H1 (cell line): ENCODE data around the gene IWS1. TPM values are rescaled to one million over a fixed set of nuclear protein-coding genes. Genes with fewer than 3 reads are reported as not detected.
A peak's percentile ranks its signal among the peaks of the same experiment; 100 is the strongest.

Source experiments
- CTCF ChIA-PET: fragments of 300-600 bp; sonication (Branson Sonifier 250); formaldehyde crosslinking; loops from one replicate; lab custom pipeline; 2021; ENCODE audit not compliant: partially characterized antibody; lab: Charles Lee
- POLR2A ChIA-PET: fragments of 300-600 bp; sonication (Branson Sonifier 250); formaldehyde crosslinking; loops from one replicate; lab custom pipeline; 2021; ENCODE audit warnings: inconsistent platforms; ENCODE audit not compliant: partially characterized antibody; lab: Charles Lee
- DNase-seq, 2 experiments: peaks; one replicate each; pipeline versions ENCODE4 v3.0.0 to v3.0.0-alpha.2; 2010 to 2022; ENCODE audit warnings: low spot score in 2 of 2, low read depth in 1 of 2, mixed read lengths in 1 of 2
- FAIRE-seq: peaks from 2 replicates; lab custom pipeline; 2011; peaks lifted over from hg19 to GRCh38; lab: Jason Lieb, UNC
- H2AFZ ChIP-seq: 2 replicates; pipeline ENCODE4 v1.8.1; 2012; ENCODE audit warnings: low read length, inconsistent platforms
- H2AK5ac ChIP-seq: 2 replicates; pipeline ENCODE4 v1.6.1; 2013; ENCODE audit warnings: low read depth, low read length
- H2BK120ac ChIP-seq: replicated peaks from 2 replicates; pipeline ENCODE3; 2013; ENCODE audit warnings: low read depth, low read length, inconsistent platforms
- H2BK12ac ChIP-seq: 2 replicates; pipeline ENCODE4 v1.6.1; 2013; ENCODE audit warnings: low read depth, low read length
- H2BK15ac ChIP-seq: 2 replicates; pipeline ENCODE4 v1.6.1; 2013; ENCODE audit warnings: low read length
- H2BK20ac ChIP-seq: 2 replicates; pipeline ENCODE4 v1.6.1; 2013; ENCODE audit warnings: low read length
- H2BK5ac ChIP-seq: 2 replicates; pipeline ENCODE4 v1.6.1; 2013; ENCODE audit warnings: low read depth, low read length
- H3K14ac ChIP-seq: 2 replicates; pipeline ENCODE4 v1.6.1; 2013; ENCODE audit warnings: inconsistent platforms; ENCODE audit not compliant: insufficient read length
- H3K18ac ChIP-seq: 2 replicates; pipeline ENCODE4 v1.6.1; 2013; ENCODE audit warnings: low read length; ENCODE audit errors: extremely low read depth
- H3K23ac ChIP-seq: 2 replicates; pipeline ENCODE4 v1.6.1; 2013; ENCODE audit warnings: inconsistent platforms; ENCODE audit not compliant: insufficient read length
- H3K23me2 ChIP-seq: 2 replicates; pipeline ENCODE4 v1.6.1; 2013; ENCODE audit warnings: low read depth, low read length
- H3K27ac ChIP-seq: 2 replicates; pipeline ENCODE4 v1.6.1; 2011; ENCODE audit warnings: low read depth, low read length, inconsistent platforms
- H3K27me3 ChIP-seq, 4 experiments: replicated peaks in 1 of 4; 1 replicate in 1 of 4; 2 replicates in 3 of 4; pipeline versions ENCODE4 v1.6.1 to v1.8.1; 2011 to 2013; ENCODE audit warnings: low read length in 3 of 4, mild to moderate bottlenecking in 3 of 4, inconsistent platforms in 2 of 4, mixed read lengths in 2 of 4, moderate library complexity in 1 of 4; ENCODE audit not compliant: control insufficient read depth in 3 of 4, insufficient read depth in 3 of 4; ENCODE audit errors: extremely low read depth in 1 of 4
- H3K36me3 ChIP-seq, 4 experiments: 2 replicates each; pipeline versions ENCODE4 v1.6.1 to v1.8.1; 2011 to 2013; ENCODE audit warnings: mild to moderate bottlenecking in 4 of 4, low read length in 3 of 4, moderate library complexity in 2 of 4, control low read depth in 1 of 4, inconsistent platforms in 1 of 4; ENCODE audit not compliant: insufficient read depth in 4 of 4, control insufficient read depth in 2 of 4
- H3K4ac ChIP-seq: replicated peaks from 2 replicates; pipeline ENCODE3; 2013; ENCODE audit warnings: low read length, low read depth, mixed read lengths, inconsistent platforms; ENCODE audit not compliant: insufficient read length
- H3K4me1 ChIP-seq, 4 experiments: replicated peaks in 1 of 4; 1 replicate in 1 of 4; 2 replicates in 3 of 4; pipeline versions ENCODE4 v1.6.1 to v1.8.1; 2011 to 2013; ENCODE audit warnings: low read length in 3 of 4, inconsistent platforms in 2 of 4, mixed read lengths in 1 of 4; ENCODE audit not compliant: insufficient read depth in 4 of 4, control insufficient read depth in 3 of 4
- H3K4me2 ChIP-seq, 2 experiments: 2 replicates each; pipeline versions ENCODE4 v1.6.1 to v1.8.1; 2011 to 2013; ENCODE audit warnings: low read depth in 2 of 2, low read length in 2 of 2, control low read depth in 1 of 2, inconsistent platforms in 1 of 2, mild to moderate bottlenecking in 1 of 2; ENCODE audit not compliant: insufficient read depth in 1 of 2
- H3K4me3 ChIP-seq, 4 experiments: fragments of 200-600, 300-600 bp in 1 of 4; sonication (generic), shearing (Covaris generic), sonication (Bioruptor Twin) in 1 of 4; 2 replicates each; pipeline versions ENCODE4 v1.5.1 to v1.8.1; 2011 to 2016; ENCODE audit warnings: low read length in 4 of 4, low read depth in 3 of 4, control low read depth in 2 of 4, inconsistent platforms in 2 of 4, mild to moderate bottlenecking in 2 of 4, mixed read lengths in 1 of 4, moderate library complexity in 1 of 4; ENCODE audit not compliant: insufficient read depth in 2 of 4; ENCODE audit errors: extremely low read depth in 1 of 4
- H3K56ac ChIP-seq: replicated peaks from 2 replicates; pipeline ENCODE3; 2013; ENCODE audit warnings: low read depth, mild to moderate bottlenecking, mixed read lengths, low read length, inconsistent platforms; ENCODE audit not compliant: insufficient read length
- H3K79me1 ChIP-seq: 2 replicates; pipeline ENCODE4 v1.6.1; 2013; ENCODE audit warnings: low read depth, low read length, control low read depth
- H3K79me2 ChIP-seq, 2 experiments: 2 replicates each; pipeline versions ENCODE4 v1.6.1 to v1.8.1; 2012 to 2013; ENCODE audit warnings: low read length in 2 of 2, mild to moderate bottlenecking in 2 of 2, inconsistent platforms in 1 of 2; ENCODE audit not compliant: insufficient read depth in 2 of 2, control insufficient read depth in 1 of 2
- H3K9ac ChIP-seq, 4 experiments: replicated peaks in 1 of 4; 1 replicate in 1 of 4; 2 replicates in 3 of 4; pipeline versions ENCODE4 v1.6.1 to v1.8.1; 2011 to 2013; ENCODE audit warnings: low read depth in 3 of 4, low read length in 3 of 4, control low read depth in 2 of 4, mild to moderate bottlenecking in 2 of 4, moderate library complexity in 2 of 4, inconsistent platforms in 1 of 4; ENCODE audit errors: extremely low read depth in 1 of 4
- H3K9me3 ChIP-seq, 2 experiments: 2 replicates each; pipeline versions ENCODE4 v1.6.1 to v1.8.1; 2012 to 2013; ENCODE audit warnings: mild to moderate bottlenecking in 2 of 2, moderate library complexity in 2 of 2, control low read depth in 1 of 2, inconsistent platforms in 1 of 2, low read depth in 1 of 2, low read length in 1 of 2, mixed read lengths in 1 of 2; ENCODE audit not compliant: insufficient read depth in 2 of 2
- H4K20me1 ChIP-seq, 2 experiments: replicated peaks in 1 of 2; 2 replicates each; pipeline versions ENCODE3 to v1.8.1; 2011 to 2013; ENCODE audit warnings: inconsistent platforms in 2 of 2, low read length in 2 of 2, mild to moderate bottlenecking in 1 of 2; ENCODE audit not compliant: insufficient read depth in 2 of 2, control insufficient read depth in 1 of 2
- H4K5ac ChIP-seq: 2 replicates; pipeline ENCODE4 v1.6.1; 2013; ENCODE audit warnings: low read length, low read depth, mixed read lengths, inconsistent platforms; ENCODE audit not compliant: insufficient read length
- H4K8ac ChIP-seq: 2 replicates; pipeline ENCODE4 v1.8.0; 2013; ENCODE audit warnings: mild to moderate bottlenecking, moderate library complexity, low read length, inconsistent platforms; ENCODE audit not compliant: insufficient read depth; ENCODE audit errors: extremely low read depth
- H4K91ac ChIP-seq: replicated peaks from 2 replicates; pipeline ENCODE3; 2013; ENCODE audit warnings: low read length, mixed read lengths, inconsistent platforms; ENCODE audit not compliant: insufficient read length
- ASH2L ChIP-seq: fragments of 200-600, 300-600 bp; sonication (generic); IDR thresholded peaks from one replicate; pipeline ENCODE4 v1.7.1; 2017; ENCODE audit warnings: low read length
- BCL11A ChIP-seq, 2 experiments: IDR thresholded peaks; one replicate each; pipeline ENCODE4 v1.6.1; 2011; ENCODE audit warnings: low read depth in 2 of 2, low read length in 2 of 2, mild to moderate bottlenecking in 2 of 2
- EGR1 ChIP-seq: IDR thresholded peaks from 2 replicates; pipeline ENCODE4 v1.6.1; 2011; ENCODE audit warnings: low read depth, low read length, borderline replicate concordance
- POLR2AphosphoS5 ChIP-seq: IDR thresholded peaks from 2 replicates; pipeline ENCODE4 v1.6.1; 2011; ENCODE audit warnings: low read depth, low read length
- RAD21 ChIP-seq, 2 experiments: IDR thresholded peaks in 1 of 2; conservative IDR thresholded peaks in 1 of 2; 2 replicates each; pipeline ENCODE4 v1.6.1; 2011; ENCODE audit warnings: low read depth in 2 of 2, low read length in 2 of 2, improper control_type of control experiment in 1 of 2, inconsistent platforms in 1 of 2, mild to moderate bottlenecking in 1 of 2, moderate library complexity in 1 of 2
- TCF12 ChIP-seq: IDR thresholded peaks from 2 replicates; pipeline ENCODE4 v1.6.1; 2011; ENCODE audit warnings: low read depth, mild to moderate bottlenecking, low read length
- WGBS, 2 experiments: shearing (Covaris generic) in 1 of 2; methylation state at CpG; one replicate each; pipeline versions ENCODE4 v1.1.6 to v1.1.7; 2013 to 2015; ENCODE audit warnings: low lambda C conversion rate in 2 of 2, mixed read lengths in 2 of 2, inconsistent platforms in 1 of 2, low coverage in 1 of 2, missing lambda C conversion rate in 1 of 2; ENCODE audit not compliant: insufficient replicate concordance in 2 of 2, insufficient coverage in 1 of 2, insufficient read length in 1 of 2; ENCODE audit errors: extremely low coverage in 1 of 2, missing lambda C conversion rate in 1 of 2; 5-methylcytosine and 5-hydroxymethylcytosine counted together
- polyA plus RNA-seq, 7 experiments: library from polyadenylated mRNA; depleted of rRNA in 3 of 7; stranded (reverse) in 5 of 7; unstranded in 2 of 7; fragments of >200 nt in 5 of 7; fragments of 200-250 nt in 2 of 7; gene quantifications; 1 replicate in 5 of 7; 2 replicates in 1 of 7; 4 replicates in 1 of 7; pipeline versions ENCODE4 v1.2.1 to v1.2.3, GENCODE V29; 2011 to 2013; ENCODE audit warnings: missing spikeins in 2 of 7, mixed read lengths in 2 of 7
- total RNA-seq: library from RNA; stranded (reverse); fragmentation: NEBNext Ultra II Directional; extraction: Animal tissue kit (Norgen Biotek cat#: 25700); gene quantifications from 2 replicates; pipeline ENCODE4 v1.2.1, GENCODE V29; 2021
- TF ChIP-seq, protein P1 (sequence below), 3 experiments: IDR thresholded peaks; 1 replicate in 2 of 3; 2 replicates in 1 of 3; pipeline versions ENCODE4 v1.5.1 to v1.6.1; 2011; ENCODE audit warnings: low read length in 3 of 3, mild to moderate bottlenecking in 3 of 3, inconsistent platforms in 2 of 3, low read depth in 1 of 3, moderate library complexity in 1 of 3; ENCODE audit not compliant: insufficient read depth in 1 of 3; ENCODE audit errors: control extremely low read depth in 1 of 3

Gene IWS1
- total and polyA plus RNA-seq, 2 of the 8 experiments (the other 6 are each of a cell fraction or from before 2014, with no cell fraction given) = 18.4 to 64.8 TPM

DNA sequence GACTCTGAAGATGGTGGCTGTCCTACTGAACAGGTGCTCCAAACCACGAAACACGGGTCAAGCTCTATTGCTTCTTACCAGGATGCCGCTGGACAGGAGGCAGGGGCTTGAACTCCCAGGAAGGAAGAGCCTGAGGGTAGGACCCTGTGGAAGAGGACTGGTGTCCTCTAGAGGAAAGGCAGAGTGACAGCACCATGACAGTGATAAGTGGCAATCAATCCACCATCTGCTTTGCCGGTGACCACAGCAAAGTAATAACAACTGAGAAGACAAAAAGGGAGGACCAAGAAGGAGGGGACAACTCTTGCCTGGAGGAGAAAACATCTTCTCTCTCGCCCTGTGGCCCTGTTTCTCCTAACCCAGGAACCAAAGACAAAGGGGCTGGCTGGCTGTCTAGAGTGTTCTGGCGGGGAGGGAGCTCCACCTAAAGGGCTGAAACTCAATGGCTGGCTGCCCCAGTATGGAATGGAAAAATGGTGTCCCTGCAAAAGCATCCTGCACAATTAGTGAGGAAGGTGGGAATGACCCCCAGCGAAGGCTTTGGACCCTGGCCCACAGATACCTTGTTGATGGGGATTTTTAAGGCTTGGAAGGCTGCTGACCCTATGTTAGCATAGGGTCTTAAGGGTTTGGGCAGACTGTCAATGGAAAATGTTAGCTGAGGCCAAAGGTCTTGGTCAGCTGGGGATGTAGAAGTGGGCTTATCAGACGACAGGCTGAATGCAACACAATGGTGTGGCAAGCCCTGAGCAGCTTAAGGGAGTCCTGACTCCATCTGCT is 72.7 kb downstream of the IWS1 start:
- no peak overlapping the region for H3K4me3 ChIP-seq
- no peak overlapping the region; the same call in 1 of the 2 replicates for H2AK5ac ChIP-seq
- H3K4me1 ChIP-seq = peaks cover 11 to 16% (median 14%) of the 10 kb centered on the region in 4 experiments
- no peak overlapping the region for H3K4ac ChIP-seq
- DNase-seq = peak in 1 of 2 experiments; percentile 51
- ChIA-PET POLR2A (interaction anchor here (0.7 to 1.3 kb wide), 2 partner anchors 27 to 160 kb away, joined by 3 read pairs; partner anchors contain the start of gene ERCC3), CTCF (interaction anchor here (0.6 to 6.2 kb wide), 45 partner anchors 8 to 383 kb away, joined by 3 to 60 read pairs (median 5); partner anchors contain the start of gene ERCC3)
- H3K23ac ChIP-seq = no peak overlapping the region
- H3K79me1 ChIP-seq = no peaks in the 10 kb centered on the region; the same call in 1 of the 2 replicates
- H2BK5ac ChIP-seq = peak overlapping the region; percentile 32; the same call in 1 of the 2 replicates
- no peak overlapping the region for H4K91ac ChIP-seq
- H3K27ac ChIP-seq = no peak overlapping the region
- H3K56ac ChIP-seq = no peak overlapping the region
- no peak overlapping the region for H4K8ac ChIP-seq
- no peaks in the 10 kb centered on the region for H3K27me3 ChIP-seq
- H2BK12ac ChIP-seq = peak overlapping the region; percentile 93; the same call in 1 of the 2 replicates
- no peaks in the 10 kb centered on the region for H4K20me1 ChIP-seq
- H3K9me3 ChIP-seq = no peaks in the 10 kb centered on the region
- H3K79me2 ChIP-seq = no peaks in the 10 kb centered on the region
- H2BK15ac ChIP-seq = peak overlapping the region; percentile 92; the same call in 1 of the 2 replicates
- no peak overlapping the region for H2AFZ ChIP-seq
- TF ChIP-seq, protein P1, sequence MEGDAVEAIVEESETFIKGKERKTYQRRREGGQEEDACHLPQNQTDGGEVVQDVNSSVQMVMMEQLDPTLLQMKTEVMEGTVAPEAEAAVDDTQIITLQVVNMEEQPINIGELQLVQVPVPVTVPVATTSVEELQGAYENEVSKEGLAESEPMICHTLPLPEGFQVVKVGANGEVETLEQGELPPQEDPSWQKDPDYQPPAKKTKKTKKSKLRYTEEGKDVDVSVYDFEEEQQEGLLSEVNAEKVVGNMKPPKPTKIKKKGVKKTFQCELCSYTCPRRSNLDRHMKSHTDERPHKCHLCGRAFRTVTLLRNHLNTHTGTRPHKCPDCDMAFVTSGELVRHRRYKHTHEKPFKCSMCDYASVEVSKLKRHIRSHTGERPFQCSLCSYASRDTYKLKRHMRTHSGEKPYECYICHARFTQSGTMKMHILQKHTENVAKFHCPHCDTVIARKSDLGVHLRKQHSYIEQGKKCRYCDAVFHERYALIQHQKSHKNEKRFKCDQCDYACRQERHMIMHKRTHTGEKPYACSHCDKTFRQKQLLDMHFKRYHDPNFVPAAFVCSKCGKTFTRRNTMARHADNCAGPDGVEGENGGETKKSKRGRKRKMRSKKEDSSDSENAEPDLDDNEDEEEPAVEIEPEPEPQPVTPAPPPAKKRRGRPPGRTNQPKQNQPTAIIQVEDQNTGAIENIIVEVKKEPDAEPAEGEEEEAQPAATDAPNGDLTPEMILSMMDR (IDR thresholded peaks at IDR 0.05; ENCODE audit: control extremely low read depth in 1 of 3, insufficient read depth in 1 of 3, low read depth in 1 of 3, low read length in 3 of 3) = peak; percentile 61 to 66 (median 62)
- TF ChIP-seq ASH2L (no peak), TCF12 (no peak), POLR2AphosphoS5 (no peak), EGR1 (no peak), BCL11A (IDR thresholded peaks at IDR 0.05; ENCODE audit: low read depth in 2 of 2, low read length in 2 of 2) (no peak), RAD21 (IDR thresholded peaks at IDR 0.05 in 1 of 2, conservative IDR thresholded peaks at IDR 0.05 in 1 of 2; ENCODE audit: low read depth in 2 of 2, low read length in 2 of 2) (peak; percentile 79 to 81)
- no peak overlapping the region for H3K4me2 ChIP-seq
- no peak for FAIRE-seq
- 0 out of 2 replicates have a peak overlapping the region, but pooled peaks have one; percentile 61 for H2BK20ac ChIP-seq
- H3K9ac ChIP-seq = no peak overlapping the region
- no peak overlapping the region for H2BK120ac ChIP-seq
- no peak overlapping the region for H3K14ac ChIP-seq
- H3K36me3 ChIP-seq = no peaks in the 10 kb centered on the region
- 86% methylated on average over 8 of the region's 8 CpGs; no CpG with 5 or more reads in 1 of the 2 experiments for WGBS, 2 experiments
- H3K23me2 ChIP-seq = peaks cover 2% of the 10 kb centered on the region; the same call in 1 of the 2 replicates
- H4K5ac ChIP-seq = no peak overlapping the region
- peak overlapping the region; percentile 1; the same call in 1 of the 2 replicates for H3K18ac ChIP-seq
